GM19324 (cell line): ENCODE measurements around the gene CCDC63.
"Not testable (repeated sequence)": the region's sequence is repeated elsewhere in the genome, so short reads cannot be mapped to it uniquely, and the experiment has no call there.

Source experiments
- ATAC-seq: cut with Tn5 transposase; IDR thresholded peaks from one replicate; pipeline ENCODE4 v1.9.1; 2021; ENCODE audit warnings: mild to moderate bottlenecking, moderate library complexity; ENCODE audit not compliant: unreplicated experiment, low FRiP score

CCDC63 gene

DNA sequence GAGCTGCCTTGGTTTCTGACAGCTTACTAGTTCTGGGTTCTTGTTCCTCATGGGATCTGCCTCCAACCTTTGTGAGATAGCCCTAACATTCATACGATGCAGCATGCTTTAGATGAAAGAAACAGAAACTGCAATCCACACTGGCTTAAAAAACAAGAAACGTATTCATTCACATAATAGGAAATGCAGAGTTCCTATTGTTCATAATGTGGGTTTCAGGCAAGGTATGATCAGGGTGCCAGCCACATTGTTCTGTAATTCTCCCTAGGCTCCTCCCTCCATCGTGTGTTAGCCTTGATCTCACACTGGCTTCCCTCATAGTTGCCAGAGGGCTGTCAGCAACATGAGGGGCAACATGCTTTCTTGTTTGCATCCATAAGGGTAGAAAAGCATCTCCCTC lies 2.7 kb upstream of the CCDC63 start:
- ATAC-seq = no peak

DNA sequence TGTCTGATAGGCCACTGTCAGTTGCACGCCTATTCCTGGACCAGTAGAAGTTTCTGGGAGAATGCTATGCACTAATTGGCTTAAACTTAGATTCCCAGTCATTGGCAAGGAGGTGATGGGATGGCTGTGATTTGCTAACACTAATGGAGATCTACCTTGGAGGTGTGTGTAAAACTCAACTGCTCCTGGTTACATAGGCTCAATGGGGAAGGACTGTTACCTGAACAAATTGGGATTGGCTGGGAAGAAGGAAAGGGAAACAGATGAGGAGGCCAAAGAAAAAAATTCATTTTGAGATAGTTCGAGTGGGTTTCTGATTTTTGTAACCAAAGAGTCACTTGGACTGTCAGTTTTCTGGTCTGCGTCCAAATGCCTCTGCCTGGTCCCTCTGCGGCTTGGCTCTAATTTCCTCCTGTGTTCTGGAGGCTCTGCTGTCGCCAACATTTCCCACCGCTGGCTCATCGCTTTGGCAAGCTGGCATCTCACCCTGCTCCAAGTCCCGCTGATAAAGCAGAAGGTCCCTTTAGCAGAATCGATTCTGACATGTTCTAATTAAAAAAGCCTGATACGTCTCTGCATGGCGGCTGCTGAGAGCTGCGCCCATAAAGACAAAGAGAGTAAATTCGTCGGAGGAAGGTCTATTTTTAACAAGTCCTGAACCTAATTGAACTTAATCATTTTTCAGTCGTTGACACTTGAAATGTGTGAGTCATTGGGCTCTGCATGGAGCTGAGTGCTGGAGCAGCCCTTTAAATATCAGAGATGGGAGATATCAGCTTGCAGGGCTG lies 2.0 kb upstream of the CCDC63 start:
- ATAC-seq = no peak

DNA sequence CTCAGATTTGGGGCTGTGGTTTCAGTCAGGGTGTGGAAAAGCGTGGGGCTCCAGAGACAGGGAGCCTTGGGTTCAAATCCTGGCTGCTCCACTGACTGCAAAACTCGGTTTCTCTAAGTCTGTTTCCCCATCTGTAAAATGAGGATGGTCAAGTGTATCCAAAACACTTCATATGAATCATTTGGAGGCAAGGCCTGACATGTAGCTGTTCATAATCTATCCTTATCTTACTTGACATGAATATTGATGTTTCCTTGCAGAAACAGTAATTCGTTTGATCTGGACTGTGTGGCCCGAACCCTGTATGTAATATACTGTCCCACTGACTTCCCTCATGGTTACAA lies 1.5 kb upstream of the CCDC63 start:
- ATAC-seq = no peak

DNA sequence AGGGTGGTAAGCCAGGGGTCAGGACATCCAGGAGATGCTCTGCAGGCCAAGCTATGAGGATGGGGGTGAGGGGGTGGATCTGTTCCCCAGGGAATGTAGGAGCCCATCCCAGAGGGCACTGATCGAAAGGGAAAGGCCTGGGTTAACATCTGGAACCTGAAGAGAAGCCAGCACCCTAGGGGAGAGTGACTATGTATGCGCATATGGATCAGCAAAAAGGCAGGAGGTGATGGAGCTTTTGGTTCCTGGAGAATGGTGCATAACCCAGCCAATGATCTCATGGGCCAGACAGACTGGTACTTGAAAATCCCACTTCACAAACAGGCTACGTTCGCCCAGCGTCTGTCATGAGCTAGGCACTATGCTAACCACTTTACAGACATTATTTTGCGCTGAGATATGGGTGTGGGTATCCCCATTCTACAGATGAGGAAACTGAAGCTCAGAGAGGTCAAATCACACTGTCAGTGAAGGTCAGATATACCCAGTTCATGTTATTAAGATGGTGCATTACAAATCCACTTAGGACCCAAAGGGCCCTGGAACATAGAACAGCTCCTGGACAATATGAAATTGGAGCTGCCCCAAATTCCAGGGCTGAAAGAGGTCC lies 1.6 kb downstream of the CCDC63 start:
- ATAC-seq = no peak

DNA sequence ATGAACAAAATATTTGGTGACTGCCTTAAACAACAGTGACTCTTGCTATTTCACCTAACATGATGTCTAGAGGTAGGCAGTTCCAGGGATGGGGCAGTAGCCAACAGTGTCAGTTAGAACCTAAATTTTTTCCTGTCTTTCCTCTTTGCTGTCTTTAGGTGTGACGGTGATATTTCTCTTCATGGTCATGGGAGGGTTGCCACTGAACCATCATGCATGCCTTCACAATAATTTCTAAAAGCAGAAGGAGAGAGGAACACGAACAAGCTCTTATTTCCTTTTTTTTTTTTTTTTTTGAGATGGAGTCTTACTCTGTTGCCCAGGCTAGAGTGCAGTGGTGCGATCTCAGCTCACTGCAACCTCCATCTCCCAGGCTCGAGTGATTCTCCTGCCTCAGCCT lies 2.4 kb downstream of the CCDC63 start:
- no peak for ATAC-seq

DNA sequence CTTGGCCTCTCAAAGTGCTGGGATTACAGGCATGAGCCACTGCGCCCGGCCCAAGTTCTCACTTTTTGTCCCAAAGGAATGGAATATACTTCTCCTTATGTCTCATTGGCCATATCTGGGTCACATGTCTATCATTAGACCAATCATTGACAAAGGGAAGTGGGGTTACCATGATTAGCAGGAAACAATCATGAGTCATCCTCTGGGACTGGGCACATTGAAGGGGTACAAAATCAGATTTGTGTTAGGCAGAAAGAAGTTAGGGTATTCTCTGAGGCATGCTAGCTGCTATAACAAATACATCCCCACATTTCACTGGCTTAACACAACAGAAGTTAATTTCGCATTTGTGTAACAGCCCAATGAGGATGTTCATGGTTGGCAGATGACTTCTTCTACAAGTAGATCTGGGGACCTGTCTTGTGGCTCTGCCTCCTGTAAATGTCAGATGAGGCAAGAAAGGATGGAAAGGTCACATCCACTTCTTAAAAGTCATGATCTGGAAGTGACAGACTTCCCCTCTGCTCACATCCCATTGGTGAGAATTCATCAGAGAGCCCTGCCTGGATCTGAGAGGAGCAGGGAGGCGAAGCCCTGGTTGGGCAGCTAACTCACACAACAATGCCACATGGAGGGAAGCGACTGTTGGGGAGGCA lies 3.1 kb downstream of the CCDC63 start:
- ATAC-seq = no peak

DNA sequence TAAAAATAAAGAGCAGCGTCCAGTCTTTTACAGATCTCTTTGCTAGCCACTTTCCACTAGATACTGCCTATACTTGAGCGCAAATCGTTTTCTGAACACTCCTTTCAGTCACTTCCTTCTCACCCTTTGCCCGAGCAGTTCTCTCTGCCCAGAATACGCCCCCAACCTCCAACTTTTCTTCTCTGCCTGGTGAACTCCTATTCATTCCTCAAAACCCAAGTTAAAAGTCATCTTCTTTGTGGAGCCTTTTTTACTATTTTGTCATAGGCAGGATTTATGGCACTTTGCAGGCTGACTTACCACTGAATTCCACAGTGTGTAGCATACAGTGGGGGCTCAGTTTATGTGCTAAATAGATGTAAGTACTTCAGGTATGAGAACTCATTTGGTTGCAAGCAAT lies 4.0 kb downstream of the CCDC63 start:
- ATAC-seq = no peak

DNA sequence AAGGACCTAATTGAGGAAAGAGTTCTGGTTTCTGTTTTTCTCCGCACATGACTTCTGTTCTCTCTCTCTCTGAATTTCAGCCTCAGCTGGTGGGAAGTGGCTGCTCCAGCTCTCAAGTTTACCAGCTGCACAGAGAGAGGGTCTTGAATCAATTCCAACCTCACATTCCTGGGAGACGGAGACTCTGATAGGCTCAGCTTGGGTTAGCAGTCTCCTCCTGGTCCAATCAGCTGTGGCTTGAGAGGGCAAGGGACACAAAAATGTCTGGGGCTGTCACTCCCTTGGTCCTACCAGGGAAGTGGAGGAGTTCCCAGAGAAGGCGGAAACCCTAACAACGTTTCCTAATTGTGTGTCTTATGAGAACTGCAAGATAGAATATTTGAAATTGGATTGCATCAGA lies 7.0 kb downstream of the CCDC63 start:
- ATAC-seq = no peak

DNA sequence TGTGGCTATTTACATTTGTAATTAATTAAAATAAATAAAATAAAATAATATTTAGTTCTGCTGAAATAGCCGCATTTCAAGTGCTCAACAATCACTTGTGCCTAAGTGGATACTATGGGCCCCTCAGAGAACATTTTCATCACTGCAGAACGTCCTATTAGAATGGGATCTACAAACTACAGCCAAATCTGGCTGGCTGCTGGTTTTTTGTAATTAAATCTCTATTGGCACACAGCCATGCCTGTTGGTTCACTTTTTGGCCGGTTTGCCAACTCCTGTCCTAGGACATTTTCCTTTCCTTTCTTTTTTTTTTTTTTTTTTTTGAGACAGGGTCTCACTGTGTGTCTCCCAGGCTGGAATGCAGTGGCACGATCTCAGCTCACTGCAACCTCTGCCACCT lies 9.8 kb downstream of the CCDC63 start:
- no peak for ATAC-seq

DNA sequence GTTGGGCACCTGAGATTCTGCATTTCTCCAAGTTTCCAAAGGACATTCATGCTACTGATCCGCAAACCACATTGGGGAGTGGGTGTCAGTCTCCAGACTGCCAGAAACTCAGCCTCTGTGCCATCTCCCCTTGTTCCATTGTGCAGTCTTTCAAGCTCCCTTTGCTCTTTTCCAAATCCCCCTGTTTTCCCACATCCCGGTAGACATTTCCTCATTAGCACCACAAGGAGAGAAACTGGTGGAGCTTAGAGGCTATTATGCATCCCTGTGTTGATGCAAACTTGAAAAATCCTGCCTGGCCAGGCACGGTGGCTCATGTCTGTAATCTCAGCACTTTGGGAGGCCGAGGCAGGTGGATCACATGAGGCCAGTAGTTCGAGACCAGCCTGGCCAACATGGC lies 10.7 kb downstream of the CCDC63 start:
- no peak for ATAC-seq

DNA sequence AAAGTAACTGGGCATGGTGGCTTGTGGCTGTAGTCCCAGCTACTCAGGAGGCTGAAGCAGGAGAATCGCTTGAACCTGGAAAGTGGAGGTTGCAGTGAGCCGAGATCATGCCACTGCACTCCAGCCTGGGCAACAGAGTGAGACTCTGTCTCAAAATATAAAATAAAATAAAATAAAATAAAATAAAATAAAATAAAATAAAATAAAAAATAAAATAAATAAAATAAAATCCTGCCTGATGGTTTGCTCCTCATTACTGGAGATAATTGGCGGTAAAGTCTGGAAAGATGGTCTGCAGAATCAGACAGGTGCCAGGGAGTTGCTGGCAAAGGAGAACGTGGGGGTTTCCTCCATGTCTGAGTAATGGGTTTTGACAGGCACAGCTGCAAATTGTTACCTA lies 11.2 kb downstream of the CCDC63 start:
- not testable (repeated sequence) for ATAC-seq

DNA sequence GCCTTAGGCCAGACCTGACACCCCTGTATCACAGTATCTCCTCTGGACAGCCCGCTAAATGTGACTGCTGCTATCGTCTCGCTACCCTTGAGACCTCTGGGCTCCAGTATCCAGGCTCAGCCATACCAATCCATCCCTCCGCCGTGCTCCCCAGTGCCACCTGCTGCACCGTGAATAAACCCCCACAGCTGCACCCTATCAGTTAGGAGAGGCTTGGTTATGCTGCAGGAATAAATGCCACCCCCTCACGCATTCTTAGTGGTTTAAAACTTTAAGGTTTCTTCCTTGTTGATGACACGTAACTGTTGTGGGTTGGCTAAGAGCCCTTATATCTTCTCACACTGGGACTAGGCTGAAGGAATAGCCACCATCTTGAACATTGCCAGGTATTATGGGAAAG lies 12.1 kb downstream of the CCDC63 start:
- no peak for ATAC-seq

DNA sequence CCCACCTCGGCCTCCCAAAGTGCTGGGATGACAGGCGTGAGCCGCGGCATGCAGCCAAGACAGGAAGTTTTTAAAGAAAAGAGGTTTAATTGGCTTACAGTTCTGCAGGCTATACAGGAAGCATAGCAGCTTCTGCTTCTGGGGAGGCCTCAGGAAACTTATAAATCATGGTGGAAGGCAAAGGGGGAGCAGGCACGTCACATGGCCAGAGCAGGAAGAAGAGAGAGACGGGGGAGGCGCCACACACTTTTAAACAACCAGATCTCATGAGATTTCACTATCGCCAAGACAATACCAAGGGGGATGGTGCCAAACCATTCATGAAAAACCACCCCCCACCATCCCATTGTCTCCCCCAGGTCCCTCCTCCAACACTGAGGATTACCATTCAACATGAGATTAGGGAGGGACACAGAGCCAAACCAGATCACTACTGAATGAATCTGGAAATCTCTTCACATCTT lies 14.1 kb downstream of the CCDC63 start:
- no peak for ATAC-seq

DNA sequence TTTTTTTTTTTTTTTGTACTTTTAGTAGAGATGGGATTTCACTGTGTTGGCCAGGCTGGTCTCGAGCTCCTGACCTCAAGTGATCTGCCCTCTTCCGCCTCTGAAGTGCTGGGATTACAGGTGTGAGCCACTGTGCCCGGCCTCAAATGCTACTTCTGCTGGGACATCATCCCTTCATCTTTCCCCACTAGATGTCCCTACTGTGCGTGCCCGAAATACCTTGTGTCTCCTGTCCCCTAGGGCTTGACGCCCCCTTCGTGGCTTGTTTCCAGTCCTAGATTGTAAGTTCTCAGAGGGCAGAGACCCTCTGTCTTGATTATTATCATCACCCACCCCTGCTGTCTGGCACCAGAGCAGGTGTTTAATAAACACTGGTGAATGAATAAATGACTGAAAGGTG lies 14.9 kb downstream of the CCDC63 start:
- ATAC-seq = no peak

DNA sequence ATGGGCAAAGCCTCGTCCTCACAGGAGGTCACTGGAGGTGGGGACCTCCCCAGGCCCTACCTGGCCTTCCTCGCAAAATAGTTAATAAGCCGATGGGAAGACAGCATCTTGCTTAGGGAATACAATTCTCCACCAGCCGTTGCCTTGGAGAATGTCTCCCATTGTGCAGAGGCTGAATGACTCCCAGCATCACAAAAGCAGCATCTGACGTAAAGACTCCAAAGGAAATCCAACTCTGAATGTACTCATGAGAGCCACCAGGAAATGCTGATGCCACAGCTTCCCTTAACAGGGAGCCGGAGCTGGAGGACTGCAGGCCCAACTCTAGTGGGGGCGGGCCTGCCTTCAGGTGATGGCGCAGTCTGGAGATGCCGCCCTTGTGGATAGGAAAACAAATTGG lies 15.5 kb downstream of the CCDC63 start:
- no peak for ATAC-seq

DNA sequence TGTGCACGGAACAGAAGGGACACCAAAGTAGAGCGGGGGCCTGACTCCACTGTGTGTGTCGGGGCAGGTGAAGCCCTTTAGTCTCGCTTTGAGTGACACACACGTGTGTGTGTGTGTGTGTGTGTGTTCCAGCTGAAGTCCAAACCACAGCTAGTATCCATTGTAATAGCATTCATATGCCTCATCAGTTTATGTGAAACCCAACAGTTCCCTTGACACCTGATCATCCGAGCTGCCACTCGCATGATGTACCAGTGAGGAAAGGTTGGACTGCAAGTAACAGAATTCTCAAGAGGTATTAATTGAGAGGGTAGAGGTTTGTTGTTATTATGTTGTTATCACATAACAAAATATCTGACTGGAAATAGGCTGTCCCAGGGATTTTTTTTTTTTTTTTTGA lies 16.4 kb downstream of the CCDC63 start:
- no peak for ATAC-seq

DNA sequence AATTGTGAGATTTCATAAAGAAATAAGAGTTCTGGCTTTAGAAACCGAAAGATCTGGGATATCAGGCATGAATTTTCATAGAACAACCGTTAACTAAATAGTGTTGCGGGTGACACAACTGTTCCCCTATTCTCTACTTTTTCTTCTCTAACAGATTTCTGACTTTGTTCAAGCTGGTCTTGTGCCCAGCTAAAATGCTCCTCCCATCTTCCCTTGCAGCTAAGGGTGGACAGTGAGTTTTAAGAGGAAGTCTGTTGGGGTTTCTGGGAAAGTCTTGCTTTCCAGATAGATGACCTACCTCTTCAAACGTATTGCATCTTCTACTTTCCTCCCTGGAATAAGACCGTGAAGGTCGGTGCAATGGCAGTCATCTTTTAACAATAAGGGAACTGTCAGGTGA lies 18.7 kb downstream of the CCDC63 start:
- no peak for ATAC-seq

DNA sequence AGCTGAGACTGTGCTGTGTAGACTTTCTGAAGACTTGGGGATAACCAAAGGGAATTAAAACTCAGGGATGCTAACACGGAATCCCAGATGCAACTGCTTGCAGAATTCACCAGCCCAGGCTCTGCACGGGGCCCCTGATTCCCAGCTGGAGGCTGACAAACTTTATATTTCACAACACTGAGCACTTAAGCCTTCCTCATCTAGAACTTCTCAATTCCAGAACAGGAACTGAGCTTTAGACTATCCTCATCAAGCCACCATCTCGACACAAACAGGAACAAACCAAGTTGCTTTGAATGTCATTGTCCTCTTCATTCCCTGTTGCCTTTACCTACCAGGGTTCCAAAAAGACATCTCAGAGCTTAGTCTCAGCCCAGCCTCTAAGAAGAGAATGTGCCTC lies 22.2 kb downstream of the CCDC63 start:
- ATAC-seq = no peak

DNA sequence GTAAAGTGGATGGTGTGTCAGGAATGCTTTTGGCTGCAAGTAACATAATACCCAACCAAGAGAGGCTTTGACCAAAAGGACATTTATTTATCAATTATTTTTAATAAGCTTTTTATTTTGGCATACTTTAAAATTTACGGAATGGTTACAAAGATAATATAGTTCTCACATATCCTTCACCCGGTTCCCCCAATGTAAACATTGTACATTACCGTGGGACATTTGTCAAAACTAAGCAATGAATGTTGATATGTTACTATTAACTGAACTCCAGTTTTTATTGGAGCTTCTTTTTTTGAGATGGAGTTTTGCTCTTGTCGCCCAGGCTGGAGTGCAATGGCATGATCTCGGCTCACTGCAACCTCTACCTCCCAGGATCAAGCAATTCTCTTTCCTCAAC lies 23.0 kb downstream of the CCDC63 start:
- ATAC-seq = no peak

DNA sequence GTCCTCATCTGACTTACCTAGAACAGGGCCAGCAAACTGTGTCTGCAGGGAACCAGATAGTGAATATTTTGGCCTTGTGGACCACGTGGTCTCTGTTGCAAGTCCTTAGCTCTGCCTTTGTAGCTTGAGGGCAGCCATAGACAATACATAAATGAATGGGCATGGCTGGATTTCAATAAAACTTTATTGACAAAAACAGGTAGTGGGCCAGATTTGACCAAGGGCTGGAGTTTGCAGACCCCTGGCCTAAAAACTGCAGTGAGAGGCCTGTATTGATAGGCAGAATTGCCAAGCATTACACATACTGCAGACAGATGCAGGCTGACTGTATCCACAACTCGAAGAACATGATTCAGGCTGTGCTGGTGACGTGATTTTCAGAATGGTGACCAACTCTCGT lies 25.3 kb downstream of the CCDC63 start:
- no peak for ATAC-seq

DNA sequence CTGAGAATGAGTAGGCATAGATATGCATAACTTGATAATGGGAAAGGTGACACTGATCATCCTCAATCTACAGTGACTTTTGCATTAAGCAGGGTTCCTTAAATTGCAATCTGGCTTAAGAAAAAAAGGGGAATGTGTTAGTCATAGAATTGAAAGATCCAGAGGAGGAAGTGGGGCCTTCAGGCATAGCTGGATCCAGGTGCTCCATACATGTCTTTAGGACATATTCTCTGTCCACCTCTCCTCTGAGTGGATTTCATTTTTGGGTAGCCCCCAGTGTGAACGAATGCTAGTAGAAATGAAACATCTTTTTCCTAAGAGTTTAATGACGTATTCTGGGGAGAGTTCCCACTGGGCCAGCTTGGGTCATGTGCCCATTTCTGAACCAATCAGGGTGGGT lies 27.6 kb downstream of the CCDC63 start:
- no peak for ATAC-seq

DNA sequence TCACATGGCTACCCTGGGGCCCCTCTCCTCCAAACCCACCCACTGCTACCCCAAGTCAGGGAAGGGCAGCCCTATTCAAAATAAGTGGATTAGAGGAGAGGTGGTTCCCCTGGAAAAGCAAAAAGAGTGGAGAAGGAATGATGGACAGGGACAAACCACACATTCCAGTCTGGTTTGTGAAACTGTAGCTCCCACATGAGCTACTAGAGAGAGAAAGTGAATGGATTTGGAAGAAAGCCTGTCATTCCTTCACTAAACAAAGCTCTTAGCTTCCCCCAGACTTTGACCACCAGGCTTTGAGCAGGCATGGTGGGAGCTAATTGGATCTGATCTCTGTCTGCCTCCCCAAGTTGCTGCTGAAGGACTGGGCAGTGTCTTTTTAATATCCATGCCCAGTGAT lies 28.0 kb downstream of the CCDC63 start:
- ATAC-seq = no peak
